DMS 273 (cell line): Measurements from ENCODE around the gene NT5DC4.
A peak's percentile ranks its signal among the peaks of the same experiment; 100 is the strongest.

Source experiments
- DNase-seq: peaks from one replicate; lab custom pipeline; 2025; ENCODE audit not compliant: unreplicated experiment; lab: John Stamatoyannopoulos, UW

Gene NT5DC4

DNA sequence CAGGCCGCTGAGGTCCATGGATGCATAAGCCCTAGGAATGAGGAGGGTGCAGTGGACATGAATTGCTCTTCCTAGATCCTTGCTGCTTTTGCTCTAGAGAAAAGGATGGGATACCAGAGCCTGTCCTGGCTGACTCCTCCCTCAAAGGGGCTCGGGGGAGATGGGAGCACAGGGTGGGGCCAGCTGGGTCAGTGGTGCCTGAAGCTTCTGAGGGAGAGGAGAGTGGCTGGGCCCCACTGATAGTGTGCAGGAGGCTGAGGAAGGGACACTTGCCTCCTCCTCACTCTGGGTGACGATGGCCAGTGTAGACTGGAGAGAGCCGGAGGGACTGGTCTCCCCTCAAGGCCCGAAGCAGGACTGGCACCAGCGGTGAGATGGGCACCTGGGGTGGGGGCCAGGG lies at the start of gene NT5DC4:
NT5DC4 (plus strand) TSS at position 236 of the 400 bp plus-strand sequence; CDS start at position 296, 60 bp downstream.
- no peak for DNase-seq

DNA sequence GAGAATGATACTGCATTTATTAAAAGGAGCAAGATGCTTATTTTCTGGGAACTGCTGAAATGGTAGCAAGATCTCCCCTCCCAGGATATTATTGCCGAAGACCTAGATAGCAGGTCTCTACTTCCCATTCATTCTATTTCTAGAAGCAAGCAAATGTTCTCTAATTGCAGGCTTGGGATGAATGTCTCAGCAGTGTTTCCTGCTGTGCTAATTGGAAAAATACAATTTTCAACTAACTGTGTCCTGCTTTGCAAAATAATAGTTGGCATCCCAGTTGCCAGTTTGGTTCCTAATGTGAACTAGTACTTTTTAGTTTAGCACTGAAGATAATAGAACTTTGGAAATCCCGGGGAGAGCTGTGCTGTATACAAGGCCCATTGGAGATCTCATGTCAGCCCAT lies 49.0 kb upstream of the NT5DC4 start:
- DNase-seq, result no peak

GRCh38 chr2:112673008-112673407 lies 47.8 kb upstream of the NT5DC4 start:
- no peak for DNase-seq

DNA sequence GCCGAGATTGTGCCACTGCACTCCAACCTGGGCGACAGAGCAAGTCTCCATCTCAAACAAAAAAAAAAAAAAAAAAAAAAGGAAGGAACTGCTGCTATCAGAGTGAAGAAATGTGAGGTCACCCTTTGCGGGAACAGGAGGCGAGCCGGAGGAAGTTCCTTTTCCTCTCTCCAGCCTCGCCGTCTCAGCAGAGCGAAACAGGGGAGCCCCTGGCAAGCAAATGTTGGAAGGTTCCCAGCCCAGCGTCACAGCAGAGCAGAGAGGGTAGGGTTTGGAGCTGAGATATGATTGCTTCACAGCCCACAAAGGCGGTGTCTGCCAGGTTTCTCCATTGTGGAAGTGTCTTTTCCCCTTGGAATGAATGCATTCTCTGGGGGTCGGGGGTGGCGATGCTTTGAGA lies 46.6 kb upstream of the NT5DC4 start:
- DNase-seq, result no peak

- DNase-seq, result peak; percentile 25
These were observed 41.3 kb upstream of the NT5DC4 start for GRCh38 chr2:112679484-112679883.

DNA sequence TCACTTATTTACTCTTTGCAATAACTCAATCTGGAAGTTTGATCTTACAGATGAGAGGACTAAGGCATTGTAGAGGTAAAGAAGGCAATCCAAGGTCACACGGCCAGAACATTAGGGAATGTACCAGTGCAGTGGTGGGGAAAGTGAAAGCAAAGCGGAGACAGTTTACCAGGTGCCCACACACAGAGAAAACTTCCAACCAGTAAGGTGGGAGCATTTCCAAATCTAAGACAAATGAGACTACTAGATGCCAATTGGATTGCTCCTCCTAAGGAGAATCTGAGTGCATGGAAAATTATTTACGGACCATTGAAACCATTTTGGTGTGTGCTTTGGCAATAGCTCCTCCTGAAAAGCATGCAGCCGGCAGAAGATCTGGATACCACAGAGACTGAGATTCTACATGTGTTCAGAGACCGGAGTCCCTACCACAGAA lies 40.1 kb upstream of the NT5DC4 start:
- no peak for DNase-seq

DNA sequence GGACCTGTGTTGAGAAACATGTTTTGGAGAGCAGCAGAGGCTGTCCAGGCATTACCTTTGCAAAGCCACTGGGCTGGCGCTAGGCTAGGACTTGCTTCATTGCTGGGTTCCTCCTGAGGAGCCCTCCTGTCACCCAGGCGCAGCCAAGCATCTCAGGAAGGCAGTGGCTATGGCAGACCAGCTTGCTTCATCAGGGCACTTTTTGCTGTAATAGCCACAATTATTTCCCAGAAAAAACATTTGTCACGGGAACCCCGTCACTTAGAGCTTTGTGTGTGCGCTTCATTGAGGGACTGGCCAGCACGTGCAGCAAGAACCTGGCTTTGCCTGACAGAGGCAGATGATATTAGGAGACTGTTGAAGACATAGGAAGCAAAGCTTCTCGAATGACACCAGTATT lies 38.7 kb upstream of the NT5DC4 start:
- DNase-seq, result no peak

GRCh38 chr2:112683550-112684414 lies 37.0 kb upstream of the NT5DC4 start:
- no peak for DNase-seq

DNA sequence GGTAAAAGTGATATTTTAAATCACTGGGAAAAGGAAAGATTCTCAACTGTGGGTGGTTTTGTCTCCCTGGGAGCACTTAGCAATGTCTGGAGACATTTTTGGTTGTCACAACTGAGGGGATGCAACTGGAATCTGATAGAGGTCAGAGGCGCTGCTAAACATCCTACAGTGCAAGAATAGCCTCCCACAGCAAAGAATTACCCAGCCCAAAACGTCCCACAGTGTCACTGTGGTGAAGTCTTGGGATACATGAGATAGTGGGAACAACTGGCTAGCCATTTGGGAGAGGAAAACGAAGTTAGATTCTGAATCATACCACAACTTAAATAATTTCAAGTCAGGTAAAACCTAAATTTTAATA lies 36.4 kb upstream of the NT5DC4 start:
- no peak for DNase-seq

GRCh38 chr2:112685271-112685884 lies 35.4 kb upstream of the NT5DC4 start:
- DNase-seq, result peak; percentile 37

- DNase-seq, result peak; percentile 60
These were observed 34.2 kb upstream of the NT5DC4 start for GRCh38 chr2:112686348-112687217.

- no peak for DNase-seq
These were observed 33.3 kb upstream of the NT5DC4 start for GRCh38 chr2:112687522-112687921.

DNA sequence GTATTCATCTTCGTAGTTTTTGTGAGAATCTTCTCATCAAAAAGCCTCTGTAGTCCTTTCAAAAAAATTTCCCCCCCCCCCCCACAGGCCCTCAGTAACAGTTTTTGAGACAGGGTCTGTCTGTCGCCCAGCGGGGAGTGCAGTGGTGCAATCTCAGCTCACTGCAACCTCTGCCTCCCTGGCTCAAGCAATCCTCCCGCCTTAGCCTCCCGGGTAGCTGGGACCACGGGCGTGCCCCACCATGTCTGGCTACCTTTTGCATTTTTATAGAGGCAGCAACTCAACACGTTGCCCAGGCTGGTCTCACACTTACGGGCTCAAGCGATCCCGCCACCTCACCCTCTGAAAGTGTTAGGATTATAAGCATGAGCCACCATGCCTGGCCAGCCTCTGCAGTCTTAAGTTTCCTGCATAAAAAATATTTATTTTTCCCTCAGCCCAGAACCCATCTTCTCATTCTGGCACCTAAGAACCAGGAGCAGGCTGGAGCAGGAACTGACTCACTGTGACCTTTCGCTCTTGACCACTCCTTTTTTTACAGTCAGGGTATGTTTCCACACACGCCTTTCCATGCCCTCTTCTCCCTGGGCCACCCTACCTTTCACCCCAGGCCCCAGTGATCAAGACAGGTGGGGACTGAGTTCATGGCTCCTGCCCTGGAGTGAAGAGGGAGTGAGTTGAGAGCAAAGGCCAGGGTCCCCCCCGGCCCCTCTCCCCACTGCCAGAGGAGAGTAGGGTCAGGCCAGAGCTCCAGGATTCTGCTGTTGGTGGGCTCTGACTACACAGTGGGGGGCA lies 32.5 kb upstream of the NT5DC4 start:
- DNase-seq, result no peak

- DNase-seq, result peak; percentile 74
These were observed 29.9 kb upstream of the NT5DC4 start for GRCh38 chr2:112690853-112691401.

DNA sequence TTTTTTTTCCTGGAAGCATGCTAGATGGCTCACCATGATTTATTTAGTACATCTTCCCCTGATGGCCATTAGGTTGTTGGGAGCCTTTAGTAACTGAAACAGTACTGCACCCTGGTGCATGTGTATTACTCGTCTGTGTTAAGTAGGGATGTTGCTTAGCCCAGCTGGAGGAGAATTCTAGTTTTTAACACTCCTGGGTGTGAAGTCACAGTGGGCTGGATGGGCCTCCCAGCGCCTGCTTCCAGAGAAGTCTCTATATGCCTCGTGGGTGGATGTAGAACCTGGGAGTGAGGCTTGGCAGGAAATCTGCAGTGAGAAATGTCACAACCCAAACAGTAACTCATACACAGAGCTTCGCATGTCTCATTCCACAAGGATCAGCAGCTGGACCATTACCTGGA lies 28.9 kb upstream of the NT5DC4 start:
- peak; percentile 32 for DNase-seq

DNA sequence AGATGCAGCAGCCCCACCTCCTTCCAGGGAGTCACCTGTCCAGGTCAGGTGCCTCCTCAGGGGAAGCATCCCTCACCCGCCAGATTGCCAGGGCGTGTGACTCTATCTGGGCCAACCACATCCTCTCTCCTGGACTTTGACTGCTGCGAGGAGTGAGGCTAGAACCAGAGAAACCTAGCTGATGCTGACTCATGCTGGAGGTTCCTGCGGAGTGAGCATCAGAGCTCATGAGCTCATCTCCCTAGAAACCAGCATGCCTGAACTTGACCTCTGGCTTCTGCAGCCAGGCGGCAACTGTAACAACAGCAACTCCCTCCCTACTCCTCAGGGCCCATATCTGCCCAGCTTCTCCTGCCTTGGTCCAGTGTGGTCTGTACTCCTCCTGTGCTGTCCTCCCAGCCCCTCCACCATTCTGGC lies 28.3 kb upstream of the NT5DC4 start:
- peak; percentile 89 for DNase-seq

DNA sequence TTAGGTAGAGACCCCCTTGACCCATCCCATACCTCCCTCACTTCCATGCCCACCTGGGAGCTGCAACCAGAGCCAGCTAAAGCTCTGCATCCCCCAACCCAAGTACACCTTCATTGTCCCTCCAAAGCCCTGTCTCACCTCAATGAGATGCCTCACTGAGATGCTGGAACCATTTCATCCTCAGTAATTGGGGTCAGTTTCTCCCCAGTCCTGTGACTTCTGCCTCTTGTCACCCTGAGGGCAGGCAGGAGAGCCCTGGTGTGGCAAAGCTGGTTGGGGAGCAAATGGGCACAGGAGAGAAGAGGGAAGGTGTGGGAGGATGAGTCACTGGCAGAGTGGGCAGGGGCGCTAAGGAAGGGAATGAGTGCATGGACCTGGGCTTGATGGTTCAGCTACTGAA lies 27.9 kb upstream of the NT5DC4 start:
- DNase-seq, result no peak

GRCh38 chr2:112693596-112693995 lies 27.2 kb upstream of the NT5DC4 start:
- DNase-seq, result no peak

GRCh38 chr2:112694182-112694581 lies 26.6 kb upstream of the NT5DC4 start:
- DNase-seq, result no peak

DNA sequence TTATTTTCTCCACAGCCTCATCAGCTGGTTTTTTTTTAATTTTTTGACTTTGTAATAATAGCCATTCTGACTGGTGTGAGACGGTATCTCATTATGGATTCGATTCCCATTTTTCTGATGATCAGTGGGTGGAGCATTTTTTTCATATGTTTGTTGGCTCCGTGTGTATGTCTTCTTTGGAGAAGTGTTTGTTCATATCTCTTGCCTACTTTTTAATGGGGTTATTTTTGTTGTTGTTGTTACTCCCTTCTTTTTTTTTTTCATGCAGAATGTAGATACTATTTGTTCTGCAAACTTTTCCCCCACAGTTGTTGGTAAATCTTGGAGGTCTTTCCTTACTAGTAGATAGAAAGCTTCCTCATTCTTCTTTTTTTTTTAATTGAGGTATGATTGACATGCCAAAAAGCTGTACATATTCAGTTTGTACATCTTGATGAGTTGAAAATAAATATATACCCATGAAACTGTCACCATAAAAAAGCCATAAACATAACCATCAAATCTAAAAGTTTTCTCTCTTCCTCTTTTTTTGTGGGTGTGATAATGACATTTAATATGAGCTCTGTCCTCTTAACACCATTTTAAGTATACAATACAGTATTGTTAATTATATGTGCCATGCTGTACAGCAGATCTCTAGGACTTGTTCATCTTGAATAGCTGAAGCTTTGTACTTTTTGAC lies 21.8 kb upstream of the NT5DC4 start:
- DNase-seq, result no peak
